Activated CD8-positive, alpha-beta T cell treated with anti-CD3 and anti-CD28 coated beads, Interleukin-2, amount 10 ng/mL, durations not matched to agents 7 days and 5 days (primary cell): ENCODE measurements around the gene ATXN10. TPM values are rescaled to one million over a fixed set of nuclear protein-coding genes. Genes with fewer than 3 reads are reported as not detected.

Experiments
- ATAC-seq: fragments of 150-1000 bp; cut with Tn5 transposase; one replicate; pipeline ENCODE4 v1.10.0; 2021; ENCODE audit warnings: moderate library complexity
- CTCF ChIA-PET: fragments of 350-600 bp; sonication (Branson Sonifier 250); formaldehyde crosslinking; loops from one replicate; lab custom pipeline; 2021; ENCODE audit warnings: antibody characterized with exemption; lab: Charles Lee
- POLR2A ChIA-PET: fragments of 350-600 bp; sonication (Branson Sonifier 250); formaldehyde crosslinking; loops from one replicate; lab custom pipeline; 2021; ENCODE audit warnings: antibody characterized with exemption; lab: Charles Lee
- DNase-seq: peaks from one replicate; pipeline ENCODE4 v3.0.0-alpha.2; 2020
- H3K27ac Mint-ChIP-seq: one replicate; pipeline ENCODE4 v1.8.0; 2021; ENCODE audit warnings: mild to moderate bottlenecking, mixed read lengths
- H3K27me3 Mint-ChIP-seq: one replicate; pipeline ENCODE4 v1.8.0; 2021; ENCODE audit warnings: low read depth, mixed read lengths
- H3K36me3 Mint-ChIP-seq: one replicate; pipeline ENCODE4 v1.8.0; 2021; ENCODE audit warnings: low read depth, mixed read lengths
- H3K4me1 Mint-ChIP-seq: one replicate; pipeline ENCODE4 v1.8.0; 2021; ENCODE audit warnings: low read depth, mixed read lengths
- H3K4me3 Mint-ChIP-seq: one replicate; pipeline ENCODE4 v1.8.0; 2021; ENCODE audit warnings: mild to moderate bottlenecking, mixed read lengths
- H3K9me3 Mint-ChIP-seq: one replicate; pipeline ENCODE4 v1.8.0; 2022; ENCODE audit warnings: mixed read lengths; ENCODE audit not compliant: insufficient read depth
- total RNA-seq, 2 experiments: library from RNA; stranded (reverse); gene quantifications; one replicate each; pipeline ENCODE4 v1.2.3, GENCODE V29; 2021

ATXN10 gene
- total RNA-seq, 2 experiments from 2014 or later = 106 to 114 TPM

DNA sequence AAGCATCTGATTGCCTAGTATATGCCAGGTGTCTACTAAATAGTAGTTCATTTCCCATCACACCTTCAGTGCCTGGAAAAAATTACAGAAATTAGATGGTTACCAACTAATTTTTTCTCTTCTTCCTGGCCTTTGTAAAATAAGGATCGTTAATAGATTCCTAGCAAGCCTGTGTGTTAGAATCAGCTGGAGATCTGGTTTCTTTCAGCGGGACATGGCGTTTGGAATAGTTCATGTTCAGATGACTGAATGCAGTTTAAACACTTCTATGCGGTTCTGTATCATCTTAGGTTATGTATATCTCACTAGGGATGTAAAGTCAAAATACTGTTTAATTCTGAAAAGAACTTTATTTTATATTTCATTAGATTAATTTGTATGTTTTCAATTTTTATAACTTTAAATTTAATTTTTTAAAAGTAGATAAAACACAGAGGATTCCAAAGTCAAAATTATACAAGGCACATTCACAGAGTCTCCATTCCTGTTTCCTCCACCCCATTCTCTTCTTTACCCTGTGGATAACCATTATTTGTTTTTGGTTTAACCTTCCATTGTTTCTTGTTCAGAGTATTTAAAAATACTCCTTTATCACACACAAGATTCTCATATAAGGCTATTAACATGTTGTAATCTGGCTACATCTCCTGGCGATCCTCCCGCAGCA lies 132.8 kb downstream of the ATXN10 start:
- no peak for ATAC-seq
- ChIA-PET CTCF (no interaction called here), POLR2A (no interaction called here)
- Mint-ChIP-seq H3K36me3 (no peaks in the 10 kb centered on the region), H3K9me3 (no peaks in the 10 kb centered on the region), H3K4me1 (no peaks in the 10 kb centered on the region), H3K27ac (no peak overlapping the region), H3K4me3 (no peak overlapping the region), H3K27me3 (no peaks in the 10 kb centered on the region)
- no peak for DNase-seq

DNA sequence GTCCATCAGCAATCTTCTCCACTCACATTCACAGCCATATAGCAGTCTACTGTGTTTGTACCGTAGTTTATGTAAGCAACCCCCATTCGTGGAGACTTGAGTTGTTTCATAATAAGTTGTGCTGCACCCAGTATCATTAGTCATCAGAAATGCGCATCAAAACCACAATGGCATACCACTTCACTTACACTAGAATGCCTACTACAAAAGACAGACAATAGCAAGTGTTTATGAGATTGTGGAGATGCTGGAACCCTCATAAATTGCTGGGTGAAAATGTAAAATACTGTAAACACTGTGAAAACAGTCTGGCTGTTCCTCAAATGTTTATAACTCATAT lies 133.3 kb downstream of the ATXN10 start:
- ChIA-PET CTCF (no interaction called here), POLR2A (no interaction called here)
- H3K4me3 Mint-ChIP-seq = no peak overlapping the region
- no peaks in the 10 kb centered on the region for H3K36me3 Mint-ChIP-seq
- no peak for DNase-seq
- no peaks in the 10 kb centered on the region for H3K9me3 Mint-ChIP-seq
- H3K27me3 Mint-ChIP-seq = no peaks in the 10 kb centered on the region
- no peaks in the 10 kb centered on the region for H3K4me1 Mint-ChIP-seq
- ATAC-seq = no peak
- no peak overlapping the region for H3K27ac Mint-ChIP-seq

DNA sequence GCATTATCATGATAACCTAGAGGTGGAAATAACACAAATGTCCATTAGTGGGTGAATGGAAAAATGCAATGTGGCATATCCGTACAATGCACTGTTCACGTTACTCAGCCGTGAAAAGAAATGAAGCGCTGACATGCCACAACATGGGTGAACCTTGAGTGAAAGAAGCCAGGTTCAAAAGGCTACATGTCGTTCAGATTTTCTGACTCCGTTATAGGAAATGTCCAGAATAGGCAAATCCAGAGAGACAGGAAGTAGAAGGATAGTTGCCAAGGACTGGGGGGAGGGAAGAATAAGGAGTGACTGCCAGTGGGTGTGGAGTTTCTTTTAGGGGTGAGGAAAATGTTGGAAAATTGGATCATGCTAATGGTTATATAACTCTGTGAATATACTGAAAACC lies 133.8 kb downstream of the ATXN10 start:
- H3K36me3 Mint-ChIP-seq = no peaks in the 10 kb centered on the region
- H3K27ac Mint-ChIP-seq = no peak overlapping the region
- ATAC-seq = no peak
- no peaks in the 10 kb centered on the region for H3K4me1 Mint-ChIP-seq
- H3K9me3 Mint-ChIP-seq = no peaks in the 10 kb centered on the region
- H3K4me3 Mint-ChIP-seq = no peak overlapping the region
- DNase-seq = no peak
- POLR2A ChIA-PET = no interaction called here
- CTCF ChIA-PET = no interaction called here
- H3K27me3 Mint-ChIP-seq = no peaks in the 10 kb centered on the region

DNA sequence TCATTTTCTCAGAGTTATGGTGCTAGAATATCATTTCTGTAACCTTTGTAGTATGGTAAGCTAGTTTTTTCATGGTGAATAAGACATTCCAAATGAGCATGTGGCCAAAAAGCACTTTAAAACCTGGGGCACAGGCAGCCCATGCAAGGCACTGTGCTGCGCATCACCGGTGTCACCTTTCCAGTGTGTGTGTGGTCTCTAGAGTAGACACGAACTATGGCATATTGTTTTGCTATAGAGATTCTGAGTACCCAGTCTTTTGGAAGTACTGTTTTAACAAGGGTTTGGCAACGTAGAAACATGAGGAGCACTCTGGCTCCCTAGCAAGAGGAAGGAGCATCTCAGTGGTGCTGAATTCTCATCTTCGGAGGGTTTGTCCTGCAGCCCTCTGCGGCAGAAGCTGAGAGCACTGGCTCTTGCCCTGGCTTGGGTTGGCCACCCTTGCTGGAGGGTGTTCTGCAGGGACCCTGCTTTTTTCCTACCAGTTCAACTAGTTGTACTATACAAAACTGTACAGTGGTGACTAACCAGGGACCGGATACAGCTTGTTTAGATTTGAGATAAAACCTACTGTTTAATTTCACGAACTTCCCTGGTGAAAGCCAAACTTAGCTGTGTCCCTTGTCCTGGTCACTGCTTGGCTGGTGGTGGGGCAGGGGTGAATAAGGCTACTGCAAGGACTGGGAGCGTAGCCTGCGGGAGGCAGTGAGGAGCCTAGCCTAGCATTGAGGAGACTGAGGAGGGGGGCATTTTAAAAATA lies 135.7 kb downstream of the ATXN10 start:
- H3K9me3 Mint-ChIP-seq = no peaks in the 10 kb centered on the region
- H3K27me3 Mint-ChIP-seq = no peaks in the 10 kb centered on the region
- no peak for ATAC-seq
- H3K27ac Mint-ChIP-seq = no peak overlapping the region
- H3K36me3 Mint-ChIP-seq = peaks cover 5% of the 10 kb centered on the region
- DNase-seq = no peak
- H3K4me3 Mint-ChIP-seq = no peak overlapping the region
- POLR2A ChIA-PET = no interaction called here
- H3K4me1 Mint-ChIP-seq = no peaks in the 10 kb centered on the region
- CTCF ChIA-PET = interaction anchor here (2.1 kb wide), 1 partner anchor 57 kb away, joined by 8 read pairs; no protein-coding TSS in a partner anchor

DNA sequence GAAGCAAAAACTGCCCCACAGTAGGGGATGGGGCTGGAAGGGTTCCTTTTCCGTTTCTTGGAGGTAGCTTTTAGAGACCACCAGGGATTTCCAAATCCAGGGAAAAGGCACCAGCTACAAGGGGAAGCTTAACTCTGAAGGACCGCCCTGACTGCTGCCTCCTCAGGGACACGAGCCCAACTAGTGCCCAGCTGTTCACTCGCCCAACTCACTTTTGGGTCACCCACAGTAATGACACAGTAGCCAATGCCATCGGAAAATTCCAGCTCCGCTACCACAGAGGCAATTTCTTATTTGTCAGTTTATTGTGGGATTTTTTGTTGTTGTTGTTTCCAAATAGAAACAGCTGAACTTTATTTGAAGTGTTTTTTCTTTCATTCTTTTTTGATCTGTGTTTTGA lies 141.3 kb downstream of the ATXN10 start:
- H3K9me3 Mint-ChIP-seq = no peaks in the 10 kb centered on the region
- H3K27ac Mint-ChIP-seq = no peak overlapping the region
- CTCF ChIA-PET = interaction anchor here (1.1 kb wide), 1 partner anchor 49 kb away, joined by 3 read pairs; no protein-coding TSS in a partner anchor
- peaks cover 5% of the 10 kb centered on the region for H3K36me3 Mint-ChIP-seq
- H3K4me1 Mint-ChIP-seq = no peaks in the 10 kb centered on the region
- no peak overlapping the region for H3K4me3 Mint-ChIP-seq
- POLR2A ChIA-PET = no interaction called here
- H3K27me3 Mint-ChIP-seq = no peaks in the 10 kb centered on the region
- no peak for ATAC-seq
- no peak for DNase-seq

DNA sequence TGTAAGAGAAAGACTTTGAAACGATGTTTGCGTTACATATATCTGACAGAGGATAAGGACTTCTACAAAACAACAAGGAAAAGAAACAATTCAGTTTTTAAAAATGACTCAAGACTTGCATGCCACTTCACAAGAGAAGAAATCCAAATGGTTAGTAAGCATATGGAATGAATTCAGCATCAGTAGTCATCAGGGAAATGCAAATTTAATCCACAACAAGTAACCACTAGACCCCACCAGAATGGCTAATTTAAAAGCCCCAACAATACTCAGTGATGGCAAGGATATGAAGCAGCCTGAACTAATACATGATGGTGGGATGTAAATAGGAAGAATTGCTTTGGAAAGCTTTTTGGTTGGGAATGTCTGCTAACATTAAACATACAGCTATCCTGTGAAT lies 142.6 kb downstream of the ATXN10 start:
- H3K4me3 Mint-ChIP-seq = no peak overlapping the region

DNA sequence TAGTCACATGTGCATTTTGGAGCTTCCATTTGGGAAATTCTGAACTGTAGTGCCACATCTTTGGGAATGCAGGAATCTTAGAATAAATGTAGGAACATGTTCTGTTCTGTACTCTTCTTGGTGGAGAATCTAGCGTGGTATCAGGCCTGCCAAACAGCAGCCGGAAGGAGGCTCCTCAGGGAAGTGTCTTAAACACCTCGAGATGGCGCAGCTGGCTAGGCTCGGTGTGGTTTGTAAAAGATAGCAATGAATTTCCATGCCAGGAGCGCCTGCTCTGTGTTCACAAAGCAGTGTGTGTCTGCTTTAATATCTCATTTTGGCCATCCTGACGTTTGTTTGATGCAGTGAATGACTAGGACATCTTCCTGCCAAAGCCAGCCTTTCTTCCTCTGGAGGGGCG lies 145.1 kb downstream of the ATXN10 start:
- H3K27me3 Mint-ChIP-seq = no peaks in the 10 kb centered on the region
- ChIA-PET CTCF (no interaction called here), POLR2A (interaction anchor here (0.6 kb wide), 1 partner anchor 183 kb away, joined by 4 read pairs; no protein-coding TSS in a partner anchor)
- H3K36me3 Mint-ChIP-seq = peaks cover 2% of the 10 kb centered on the region
- no peaks in the 10 kb centered on the region for H3K4me1 Mint-ChIP-seq
- no peaks in the 10 kb centered on the region for H3K9me3 Mint-ChIP-seq
- ATAC-seq (no peak), DNase-seq (no peak)
- no peak overlapping the region for H3K27ac Mint-ChIP-seq
- no peak overlapping the region for H3K4me3 Mint-ChIP-seq

More for the DNA sequence above, 142.6 kb downstream of the ATXN10 start:
- ChIA-PET POLR2A (no interaction called here), CTCF (interaction anchor here (0.9 kb wide), 1 partner anchor 49 kb away, joined by 3 read pairs; no protein-coding TSS in a partner anchor)
- DNase-seq = no peak
- H3K27me3 Mint-ChIP-seq = no peaks in the 10 kb centered on the region
- no peak for ATAC-seq
- H3K4me1 Mint-ChIP-seq = no peaks in the 10 kb centered on the region
- H3K9me3 Mint-ChIP-seq = no peaks in the 10 kb centered on the region
- H3K27ac Mint-ChIP-seq = no peak overlapping the region
- H3K36me3 Mint-ChIP-seq = peaks cover 5% of the 10 kb centered on the region

DNA sequence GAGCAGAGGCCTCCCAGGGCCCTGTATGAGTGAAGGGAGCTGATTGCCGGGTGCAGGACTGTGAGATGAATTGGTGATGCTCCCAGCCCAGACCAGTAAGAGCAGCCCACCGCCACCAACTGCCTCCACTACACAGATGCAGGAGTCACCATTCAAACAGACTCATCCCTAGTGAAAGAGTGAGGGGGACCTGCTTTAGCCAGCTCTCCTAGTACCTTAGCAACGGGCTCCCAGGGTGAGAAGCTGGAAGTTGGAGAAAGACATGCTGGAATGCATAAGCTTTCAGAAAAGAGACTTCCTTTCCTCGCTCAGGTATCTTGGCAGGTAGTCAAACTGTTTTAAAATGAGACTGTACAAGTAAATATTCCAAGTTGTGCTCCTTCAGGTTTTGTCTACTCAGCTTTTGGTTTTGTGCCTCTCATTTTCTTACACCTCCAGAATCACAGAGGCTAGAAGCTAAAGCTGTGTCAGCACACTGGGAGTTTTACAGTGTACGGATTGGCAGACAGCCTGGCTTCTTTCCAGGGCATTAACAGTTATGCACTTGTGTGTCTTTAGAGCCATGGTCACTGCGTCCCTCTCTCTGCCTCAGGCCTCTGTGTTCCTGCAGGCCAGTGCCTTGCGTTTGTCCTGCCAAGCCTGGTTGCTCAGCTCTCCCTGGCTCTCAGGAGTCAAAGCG lies 146.2 kb downstream of the ATXN10 start:
- H3K36me3 Mint-ChIP-seq = no peaks in the 10 kb centered on the region
- DNase-seq = no peak
- POLR2A ChIA-PET = no interaction called here
- CTCF ChIA-PET = no interaction called here
- H3K27me3 Mint-ChIP-seq = no peaks in the 10 kb centered on the region
- no peak overlapping the region for H3K4me3 Mint-ChIP-seq
- H3K4me1 Mint-ChIP-seq = no peaks in the 10 kb centered on the region
- ATAC-seq = no peak
- H3K9me3 Mint-ChIP-seq = no peaks in the 10 kb centered on the region
- no peak overlapping the region for H3K27ac Mint-ChIP-seq

DNA sequence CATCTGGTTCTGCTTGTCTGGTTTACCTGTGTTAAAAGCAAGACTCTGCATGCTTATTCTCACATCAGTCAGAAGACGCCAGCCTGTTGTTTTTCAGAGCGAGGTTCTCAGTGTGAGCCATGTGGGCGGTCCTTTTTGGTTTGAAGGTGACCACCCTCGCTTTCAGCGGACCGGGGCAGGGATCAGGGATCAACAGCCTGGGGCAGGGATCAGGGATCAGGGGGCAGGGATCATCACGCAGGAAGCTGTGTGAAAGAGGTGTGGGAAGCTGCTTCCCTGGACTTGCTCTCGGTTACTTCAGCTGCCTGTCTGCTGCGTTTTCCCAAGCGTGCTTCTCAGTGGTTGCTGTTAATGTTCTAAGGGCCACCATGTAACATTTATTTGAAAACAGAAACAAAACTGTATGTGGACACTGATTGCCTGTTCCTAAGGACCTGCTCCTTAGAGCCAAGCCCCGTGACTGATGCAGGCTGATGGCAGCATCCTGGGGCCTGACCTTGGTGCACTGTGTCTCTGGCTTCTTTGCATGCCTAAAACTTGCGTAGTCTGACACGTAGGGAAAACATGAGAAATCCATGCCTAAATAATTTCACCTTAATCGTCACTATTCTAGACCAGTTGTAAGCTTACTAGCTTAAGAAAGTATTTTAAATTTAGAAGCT lies 146.9 kb downstream of the ATXN10 start:
- POLR2A ChIA-PET = no interaction called here
- CTCF ChIA-PET = no interaction called here
- no peak for ATAC-seq
- Mint-ChIP-seq H3K36me3 (no peaks in the 10 kb centered on the region), H3K4me1 (no peaks in the 10 kb centered on the region), H3K9me3 (no peaks in the 10 kb centered on the region), H3K27ac (no peak overlapping the region), H3K27me3 (no peaks in the 10 kb centered on the region), H3K4me3 (no peak overlapping the region)
- no peak for DNase-seq

DNA sequence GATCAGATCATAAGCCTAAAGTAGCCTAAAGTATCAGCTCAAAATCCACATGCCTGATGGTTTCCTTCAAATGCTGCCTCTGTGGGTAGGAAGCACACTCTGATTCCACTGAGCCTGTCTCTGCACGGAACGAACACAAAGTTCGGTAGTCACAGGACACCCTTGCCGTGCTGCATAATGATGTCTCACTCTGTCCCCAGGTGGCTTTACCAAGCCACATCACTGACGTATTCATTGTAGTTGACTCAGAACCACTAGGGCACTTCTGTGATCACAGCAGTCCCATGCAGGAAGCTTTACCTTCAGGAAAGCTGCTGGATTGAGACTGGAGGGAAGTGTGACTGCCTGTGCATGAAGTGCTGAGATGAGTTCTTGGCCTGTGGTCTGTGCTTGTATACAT lies 147.7 kb downstream of the ATXN10 start:
- ChIA-PET POLR2A (no interaction called here), CTCF (no interaction called here)
- ATAC-seq (no peak), DNase-seq (no peak)
- no peak overlapping the region for H3K27ac Mint-ChIP-seq
- no peak overlapping the region for H3K4me3 Mint-ChIP-seq
- H3K4me1 Mint-ChIP-seq = no peaks in the 10 kb centered on the region
- no peaks in the 10 kb centered on the region for H3K9me3 Mint-ChIP-seq
- H3K27me3 Mint-ChIP-seq = no peaks in the 10 kb centered on the region
- no peaks in the 10 kb centered on the region for H3K36me3 Mint-ChIP-seq

DNA sequence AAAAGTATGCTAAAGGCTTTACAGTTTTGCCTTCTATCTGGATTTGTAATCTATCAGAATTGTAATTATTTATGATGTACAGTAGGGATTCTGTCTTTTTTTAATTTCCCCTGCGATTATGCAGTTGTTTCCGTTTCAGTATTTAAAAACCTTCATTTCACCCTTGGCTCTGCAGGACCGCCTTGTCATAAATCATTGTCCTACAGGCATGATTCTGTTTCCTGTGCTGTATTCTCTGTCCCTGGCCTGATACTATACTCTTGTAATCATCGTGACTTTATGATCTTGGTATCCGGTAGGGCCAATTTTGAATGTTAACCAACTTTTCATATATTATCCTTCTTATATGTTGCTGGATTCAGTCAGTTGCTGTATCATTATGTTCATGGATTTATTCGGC lies 151.7 kb downstream of the ATXN10 start:
- CTCF ChIA-PET = interaction anchor here (2.0 kb wide), 1 partner anchor 40 kb away, joined by 6 read pairs; no protein-coding TSS in a partner anchor
- Mint-ChIP-seq H3K27me3 (no peaks in the 10 kb centered on the region), H3K4me3 (no peak overlapping the region), H3K36me3 (peaks cover 4% of the 10 kb centered on the region), H3K9me3 (no peaks in the 10 kb centered on the region), H3K27ac (no peak overlapping the region), H3K4me1 (no peaks in the 10 kb centered on the region)
- ATAC-seq (no peak), DNase-seq (no peak)
- POLR2A ChIA-PET = no interaction called here
